B cell (primary cell): ENCODE data around the gene FRMD4A. TPM values are rescaled to one million over a fixed set of nuclear protein-coding genes. Genes with fewer than 3 reads are reported as not detected.

Source experiments
- ATAC-seq: fragments of 200-7000 bp; cut with Tn5 transposase; one replicate; pipeline ENCODE4 v1.10.0; 2021; ENCODE audit warnings: low read depth, mild to moderate bottlenecking, moderate number of reproducible peaks, moderate library complexity
- CTCF ChIA-PET: fragments of 350-600 bp; sonication (Branson Sonifier 250); formaldehyde crosslinking; loops from one replicate; lab custom pipeline; 2021; ENCODE audit warnings: antibody characterized with exemption, inconsistent platforms; lab: Charles Lee
- POLR2A ChIA-PET: fragments of 350-600 bp; sonication (Branson Sonifier 250); formaldehyde crosslinking; loops from one replicate; lab custom pipeline; 2021; ENCODE audit warnings: antibody characterized with exemption; lab: Charles Lee
- DNase-seq: peaks from one replicate; pipeline ENCODE4 v3.0.0; 2013
- H2AFZ ChIP-seq: 2 replicates; pipeline ENCODE4 v1.6.1; 2012; ENCODE audit warnings: mild to moderate bottlenecking, low read depth, low read length; ENCODE audit not compliant: insufficient read depth, poor library complexity, severe bottlenecking
- H3K27ac ChIP-seq, 2 donors: 1 replicate in 1 of 2; 2 replicates in 1 of 2; pipeline ENCODE4 v1.5.1; 2012 to 2013; ENCODE audit warnings: low read length in 2 of 2, mild to moderate bottlenecking in 2 of 2, moderate library complexity in 1 of 2
- H3K27me3 ChIP-seq, 4 experiments: fragments of 200-600 bp in 1 of 4; sonication (generic) in 1 of 4; replicated peaks in 1 of 4; 1 replicate in 2 of 4; 2 replicates in 2 of 4; pipeline versions ENCODE4 v1.6.1 to v1.7.0; 2013 to 2016; ENCODE audit warnings: low read length in 3 of 4, mild to moderate bottlenecking in 2 of 4, mixed read lengths in 1 of 4, moderate library complexity in 1 of 4; ENCODE audit not compliant: insufficient read depth in 4 of 4, control insufficient read depth in 3 of 4; ENCODE audit errors: control extremely low read depth in 1 of 4
- H3K36me3 ChIP-seq, 2 experiments: replicated peaks in 1 of 2; 1 replicate in 1 of 2; 2 replicates in 1 of 2; pipeline versions ENCODE4 v1.6.1 to v1.7.1; 2013; ENCODE audit warnings: low read length in 1 of 2; ENCODE audit not compliant: insufficient read depth in 2 of 2, control insufficient read depth in 1 of 2; ENCODE audit errors: control extremely low read depth in 1 of 2, extremely low read depth in 1 of 2
- H3K4me1 ChIP-seq, 2 donors: fragments of 200-600 bp in 1 of 2; sonication (generic) in 1 of 2; 1 replicate in 1 of 2; 2 replicates in 1 of 2; pipeline versions ENCODE4 v1.5.1 to v1.6.1; 2013 to 2017; ENCODE audit warnings: low read length in 2 of 2; ENCODE audit not compliant: control insufficient read depth in 2 of 2, insufficient read depth in 2 of 2
- H3K4me2 ChIP-seq: replicated peaks from 2 replicates; pipeline ENCODE3; 2012; ENCODE audit warnings: mild to moderate bottlenecking, low read depth, low read length; ENCODE audit not compliant: poor library complexity, severe bottlenecking
- H3K4me3 ChIP-seq, 5 experiments: fragments of 200-600 bp in 1 of 5; sonication (generic) in 1 of 5; 1 replicate in 3 of 5; 2 replicates in 2 of 5; pipeline versions ENCODE4 v1.5.1 to v1.7.0; 2011 to 2016; ENCODE audit warnings: low read length in 4 of 5, mild to moderate bottlenecking in 4 of 5, low read depth in 2 of 5, control low read depth in 1 of 5, moderate library complexity in 1 of 5; ENCODE audit not compliant: insufficient read depth in 1 of 5; ENCODE audit errors: control extremely low read depth in 1 of 5, extremely low read depth in 1 of 5
- H3K79me2 ChIP-seq: fragments of 200-600 bp; sonication (generic); one replicate; pipeline ENCODE4 v1.6.0; 2016; ENCODE audit warnings: low read length; ENCODE audit not compliant: control insufficient read depth, insufficient read depth
- H3K9ac ChIP-seq: fragments of 200-600 bp; sonication (generic); 2 replicates; pipeline ENCODE4 v1.6.1; 2017; ENCODE audit warnings: mild to moderate bottlenecking, low read length, moderate library complexity
- H3K9me3 ChIP-seq, 3 donors: one replicate each; pipeline versions ENCODE4 v1.6.1 to v1.7.1; 2013; ENCODE audit warnings: low read length in 2 of 3; ENCODE audit not compliant: control insufficient read depth in 2 of 3, insufficient read depth in 1 of 3; ENCODE audit errors: control extremely low read depth in 1 of 3
- H4K20me1 ChIP-seq: 2 replicates; pipeline ENCODE4 v1.6.0; 2012; ENCODE audit warnings: mild to moderate bottlenecking, low read length; ENCODE audit not compliant: insufficient read depth, control insufficient read depth, poor library complexity, severe bottlenecking
- H3K27ac Mint-ChIP-seq: one replicate; pipeline ENCODE4 v1.8.0; 2021; ENCODE audit warnings: mixed read lengths
- H3K27me3 Mint-ChIP-seq: one replicate; pipeline ENCODE4 v1.8.0; 2021; ENCODE audit warnings: mixed read lengths
- H3K4me1 Mint-ChIP-seq: one replicate; pipeline ENCODE4 v1.8.0; 2021; ENCODE audit warnings: mixed read lengths
- H3K4me3 Mint-ChIP-seq: one replicate; pipeline ENCODE4 v1.8.0; 2021; ENCODE audit warnings: mixed read lengths
- H3K9me3 Mint-ChIP-seq: one replicate; pipeline ENCODE4 v1.8.0; 2022; ENCODE audit warnings: mixed read lengths; ENCODE audit not compliant: insufficient read depth
- CTCF ChIP-seq: fragments of 200-600 bp; IDR thresholded peaks from one replicate; pipeline ENCODE4 v1.8.0; 2022; ENCODE audit warnings: antibody characterized with exemption, mild to moderate bottlenecking
- EZH2 ChIP-seq: IDR thresholded peaks from 2 replicates; pipeline ENCODE4 v1.6.1; 2012; ENCODE audit warnings: borderline replicate concordance, low read depth, mild to moderate bottlenecking, moderate library complexity, low read length; ENCODE audit not compliant: insufficient read depth, poor library complexity, severe bottlenecking
- WGBS: methylation state at CpG from one replicate; pipeline ENCODE4 v1.1.5; 2013; ENCODE audit warnings: missing lambda C conversion rate; ENCODE audit not compliant: insufficient coverage; 5-methylcytosine and 5-hydroxymethylcytosine counted together
- intact Hi-C: fragments of 100-400 bp; cut with micrococcal nuclease; formaldehyde crosslinking; loops from one replicate; pipeline ENCODE4 v1.10.0; 2022
- polyA plus RNA-seq: library from polyadenylated mRNA; depleted of rRNA; stranded (reverse); fragments of >200 nt; gene quantifications from 2 replicates; pipeline ENCODE4 v1.2.3, GENCODE V29; 2012
- total RNA-seq, 2 donors: library from RNA; stranded (reverse); fragments of 120-200 nt in 1 of 2; gene quantifications; 1 replicate in 1 of 2; 2 replicates in 1 of 2; pipeline versions ENCODE4 v1.2.3 to v1.2.4, GENCODE V29; 2013 to 2022

Gene FRMD4A
- total and polyA plus RNA-seq, 2 donors (not counting 1 experiment from before 2014, with no cell fraction given): 0.76 to 3.4 TPM

- H3K9me3 Mint-ChIP-seq: no peaks in the 10 kb centered on the region
- ChIA-PET POLR2A (no interaction called here), CTCF (no interaction called here)
- H3K4me1 ChIP-seq: peaks cover 29 to 36% of the 10 kb centered on the region in 2 donors
- H3K4me3 ChIP-seq: no peak overlapping the region
- H3K9ac ChIP-seq: no peak overlapping the region
- H3K4me2 ChIP-seq: no peak overlapping the region
- no peaks in the 10 kb centered on the region for H3K36me3 ChIP-seq
- H3K9me3 ChIP-seq: no peaks in the 10 kb centered on the region
- no peak overlapping the region for H2AFZ ChIP-seq
- no peaks in the 10 kb centered on the region for H3K79me2 ChIP-seq
- 100% methylated on average over 2 of the region's 5 CpGs for WGBS
- intact Hi-C loops: no loop called here
- no peak overlapping the region for H3K27ac Mint-ChIP-seq
- H3K27me3 ChIP-seq: no peaks in the 10 kb centered on the region
- DNase-seq: no peak
- H4K20me1 ChIP-seq: no peaks in the 10 kb centered on the region
- H3K27ac ChIP-seq: no peak overlapping the region
- H3K27me3 Mint-ChIP-seq: no peaks in the 10 kb centered on the region
- ATAC-seq: no peak
- H3K4me1 Mint-ChIP-seq: peaks cover 35% of the 10 kb centered on the region
- no peak overlapping the region for H3K4me3 Mint-ChIP-seq
- TF ChIP-seq CTCF (no peak), EZH2 (no peak)
Measured at GRCh38 chr10:13715100-13715499, 615.6 kb downstream of the FRMD4A start.

- Histone ChIP-seq H3K79me2 (no peaks in the 10 kb centered on the region), H3K9ac (peak overlapping the region; percentile 19), H3K4me3 (peak overlapping the region in 1 of 5 experiments; percentile 16), H2AFZ (peak overlapping the region; percentile 44), H3K9me3 (no peaks in the 10 kb centered on the region), H3K27ac (peak overlapping the region; percentile 11 to 41), H3K4me2 (peak overlapping the region; percentile 60), H3K27me3 (peaks cover 0 to under 1% (median 0%) of the 10 kb centered on the region in 4 experiments), H3K4me1 (peaks cover 20 to 26% of the 10 kb centered on the region in 2 donors), H4K20me1 (no peaks in the 10 kb centered on the region), H3K36me3 (no peaks in the 10 kb centered on the region)
- ChIA-PET CTCF (interaction anchor here (1.3 kb wide), 1 partner anchor 53 kb away, joined by 3 read pairs; no protein-coding TSS in a partner anchor), POLR2A (interaction anchor here (0.6 kb wide), 1 partner anchor 12 kb away, joined by 3 read pairs; no protein-coding TSS in a partner anchor)
- ATAC-seq: peak; percentile 86
- peak overlapping the region; percentile 61 for H3K4me3 Mint-ChIP-seq
- H3K9me3 Mint-ChIP-seq: no peaks in the 10 kb centered on the region
- WGBS: 0% methylated on average over 3 of the region's 6 CpGs
- DNase-seq: peak; percentile 60
- no peaks in the 10 kb centered on the region for H3K27me3 Mint-ChIP-seq
- intact Hi-C loops: loop anchor here (2.0 kb wide), 1 partner anchor 74 kb away; no protein-coding TSS in a partner anchor
- TF ChIP-seq CTCF (no peak), EZH2 (no peak)
- H3K4me1 Mint-ChIP-seq: peaks cover 30% of the 10 kb centered on the region
- peak overlapping the region; percentile 88 for H3K27ac Mint-ChIP-seq
Measured at GRCh38 chr10:13712837-13713581, 617.7 kb downstream of the FRMD4A start.
